SKM-1 (cell line): ENCODE data around the gene SLC35E3.
"Not testable (repeated sequence)": the region's sequence is repeated elsewhere in the genome, so short reads cannot be mapped to it uniquely, and the experiment has no call there.

Source experiments
- DNase-seq: peaks from one replicate; lab custom pipeline; 2025; ENCODE audit not compliant: unreplicated experiment; lab: John Stamatoyannopoulos, UW

The SLC35E3 gene

DNA sequence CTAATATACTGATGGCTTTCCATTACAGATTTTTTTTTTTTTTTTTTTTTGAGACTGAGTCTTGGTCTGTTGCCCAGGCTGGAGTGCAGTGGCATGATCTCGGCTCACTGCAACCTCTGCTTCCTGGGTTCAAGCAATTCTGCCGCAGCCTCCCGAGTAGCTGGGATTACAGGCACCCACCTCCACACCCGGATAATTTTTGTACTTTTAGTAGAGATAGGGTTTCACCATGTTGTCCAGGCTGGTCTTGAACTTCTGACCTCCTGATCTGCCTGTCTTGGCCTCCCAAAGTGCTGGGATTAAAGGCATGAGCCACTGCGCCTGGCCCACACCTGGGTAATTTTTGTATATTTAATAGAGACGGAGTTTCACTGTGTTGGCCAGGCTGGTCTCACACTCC is 65.6 kb downstream of the SLC35E3 start:
- DNase-seq = not testable (repeated sequence)

DNA sequence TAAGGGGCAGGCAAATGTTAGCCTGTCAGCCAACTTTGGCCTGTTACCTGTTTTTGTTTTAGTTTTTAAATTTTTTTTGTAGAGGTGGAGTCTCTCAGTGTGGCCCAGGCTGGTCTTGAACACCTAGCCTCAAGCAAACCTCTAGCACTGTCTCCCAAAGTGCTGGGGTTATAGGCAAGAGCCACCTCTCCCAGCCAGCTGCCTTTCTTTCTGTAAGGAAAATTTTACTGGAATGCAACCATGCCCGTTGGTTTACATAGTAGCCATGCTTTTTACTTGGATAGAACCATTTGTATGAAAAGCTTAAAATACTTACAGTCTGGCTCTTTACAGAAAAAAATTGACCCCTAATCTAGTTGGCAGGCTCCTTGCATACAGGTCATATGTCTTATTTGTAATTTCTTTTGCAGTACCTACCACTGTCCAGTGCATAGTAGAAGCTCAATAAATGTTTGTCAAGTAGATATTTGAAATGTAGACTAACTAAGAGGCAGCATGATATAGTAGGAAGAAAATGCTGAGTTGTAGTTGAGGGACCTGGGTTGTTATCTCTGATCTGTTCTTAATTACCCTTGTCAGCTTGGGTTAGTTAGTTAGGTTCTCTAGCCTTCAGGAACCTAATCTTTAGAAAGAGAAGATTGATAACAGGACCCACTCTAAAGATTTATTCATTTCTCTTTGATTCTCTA is 66.7 kb downstream of the SLC35E3 start:
- no peak for DNase-seq

DNA sequence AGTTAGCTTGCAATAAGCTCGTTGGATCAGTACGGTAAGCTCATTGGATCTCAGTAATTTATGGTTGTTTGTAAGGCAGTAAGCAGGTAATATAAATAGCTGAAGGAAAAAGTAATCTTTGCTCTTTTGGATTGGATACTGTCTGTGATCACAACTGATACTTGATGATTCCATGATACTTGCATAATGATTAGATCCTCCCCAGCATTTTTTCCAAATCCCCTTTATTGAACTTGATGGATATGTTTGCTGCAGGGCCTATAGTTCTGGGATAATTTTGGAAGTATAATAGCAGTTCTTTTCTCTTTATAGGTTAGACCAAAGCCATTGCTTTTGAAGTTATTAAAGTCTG is 67.2 kb downstream of the SLC35E3 start:
- DNase-seq = no peak

GRCh38 chr12:68814490-68815231 is 68.7 kb downstream of the SLC35E3 start:
- no peak for DNase-seq

DNA sequence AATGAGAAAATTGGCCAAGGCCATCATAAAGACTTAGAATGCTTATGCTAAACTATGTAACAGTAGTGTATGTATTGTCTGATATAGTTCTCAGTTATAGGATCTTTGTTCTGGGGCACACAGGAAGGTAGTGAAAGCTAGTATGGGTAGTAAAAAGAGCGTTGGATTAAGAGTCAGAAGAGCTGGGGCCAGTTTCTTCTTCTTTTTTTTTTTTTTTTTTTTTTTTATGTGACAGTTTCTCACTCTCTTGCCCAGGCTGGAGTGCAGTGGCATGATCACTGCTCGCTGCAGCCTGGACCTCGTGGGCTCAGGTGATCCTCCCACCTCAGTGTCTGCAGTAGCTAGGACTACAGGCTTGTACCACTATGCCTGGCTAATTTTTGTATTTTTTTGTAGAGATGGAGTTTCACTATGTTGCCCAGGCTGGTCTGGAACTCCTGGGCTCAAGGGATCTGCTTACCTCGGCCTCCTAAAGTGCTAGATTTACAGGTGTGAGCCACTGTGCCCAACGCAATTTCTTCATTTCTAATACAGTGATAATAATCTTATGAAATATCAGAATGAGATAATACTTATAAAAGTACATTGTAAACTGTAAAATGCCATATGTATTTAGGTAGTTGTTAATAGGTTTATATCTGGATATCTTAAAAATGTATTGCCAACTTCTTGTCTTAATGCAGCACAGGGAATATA is 69.4 kb downstream of the SLC35E3 start:
- DNase-seq = no peak

DNA sequence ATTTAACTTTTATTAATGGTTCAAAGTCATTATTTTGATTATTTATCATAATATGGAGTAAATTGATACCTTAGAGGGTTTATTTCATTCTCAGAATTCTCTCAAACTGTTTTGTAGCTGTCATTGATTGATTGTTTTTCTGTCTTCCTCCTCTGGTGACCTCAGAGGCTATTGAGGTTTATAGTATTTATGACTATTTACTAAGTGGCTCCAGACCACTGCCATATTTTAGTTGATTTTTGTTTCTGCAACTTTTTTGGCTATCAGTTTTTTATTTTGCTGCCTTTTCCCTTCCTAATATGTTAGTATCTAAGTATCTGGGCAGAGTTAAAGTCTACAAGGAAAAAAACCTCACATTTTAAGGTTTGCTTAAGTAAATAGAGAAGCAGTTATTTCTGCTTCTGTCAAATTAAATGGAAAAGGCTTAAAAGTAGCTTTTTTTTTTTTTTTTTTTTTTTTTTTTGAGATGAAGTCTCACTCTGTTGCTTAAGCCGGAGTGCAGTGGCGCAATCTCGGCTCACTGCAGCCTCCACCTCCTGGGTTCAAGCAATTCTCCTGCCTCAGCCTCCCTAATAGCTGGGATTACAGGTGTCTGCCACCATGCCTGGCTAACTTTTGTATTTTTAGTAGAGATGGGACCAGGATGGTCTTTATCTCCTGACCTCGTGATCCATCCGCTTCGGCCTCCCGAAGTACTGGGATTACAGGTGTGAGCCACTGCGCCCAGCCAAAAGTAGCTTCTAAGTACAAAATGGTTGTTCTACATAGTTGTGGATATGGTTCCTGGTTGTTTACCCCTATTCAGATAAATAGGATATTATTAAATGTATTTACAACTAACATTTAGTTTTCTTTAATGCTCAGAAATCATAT is 70.2 kb downstream of the SLC35E3 start:
- no peak for DNase-seq

- not testable (repeated sequence) for DNase-seq
Measured at GRCh38 chr12:68819481-68819880, 73.5 kb downstream of the SLC35E3 start.

DNA sequence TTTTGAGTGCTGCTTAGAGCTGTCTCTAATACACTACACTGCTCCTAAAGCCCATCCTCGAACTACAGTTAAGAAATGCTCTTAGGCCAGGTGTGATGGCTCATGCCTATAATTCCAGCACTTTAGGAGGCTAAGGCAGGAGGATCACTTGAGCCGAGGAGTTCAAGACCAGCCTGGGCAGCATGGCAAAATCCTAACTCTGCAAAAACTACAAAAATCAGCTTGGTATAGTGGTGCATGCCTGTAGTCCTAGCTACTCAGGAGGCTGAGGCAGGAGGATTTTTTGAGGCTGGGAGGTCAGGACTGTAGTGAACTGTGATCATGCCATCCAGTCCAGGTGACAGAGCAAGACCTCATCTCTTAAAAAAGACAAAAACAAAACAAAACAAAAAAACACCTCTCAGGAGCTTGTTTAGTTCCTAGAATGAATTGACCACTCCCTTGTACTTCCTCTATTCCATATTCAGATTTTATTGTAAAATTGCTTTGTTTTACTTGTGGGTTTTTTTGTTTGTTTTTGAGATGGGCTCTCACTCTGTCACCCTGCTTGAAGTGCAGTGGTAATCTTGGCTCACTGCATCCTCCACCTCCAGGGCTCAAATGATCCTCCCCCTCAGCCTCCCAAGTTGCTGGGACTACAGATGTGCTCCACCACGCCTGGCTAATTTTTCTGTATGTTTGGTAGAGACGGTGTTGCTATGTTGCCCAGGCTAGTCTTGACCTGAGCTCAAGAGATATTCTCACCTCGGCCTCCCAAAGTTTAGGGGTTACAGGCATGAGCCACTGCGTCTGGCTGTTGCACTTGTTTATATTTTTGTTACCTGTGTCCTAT is 75.6 kb downstream of the SLC35E3 start:
- no peak for DNase-seq

GRCh38 chr12:68823696-68824095 is 77.7 kb downstream of the SLC35E3 start:
- DNase-seq = no peak

DNA sequence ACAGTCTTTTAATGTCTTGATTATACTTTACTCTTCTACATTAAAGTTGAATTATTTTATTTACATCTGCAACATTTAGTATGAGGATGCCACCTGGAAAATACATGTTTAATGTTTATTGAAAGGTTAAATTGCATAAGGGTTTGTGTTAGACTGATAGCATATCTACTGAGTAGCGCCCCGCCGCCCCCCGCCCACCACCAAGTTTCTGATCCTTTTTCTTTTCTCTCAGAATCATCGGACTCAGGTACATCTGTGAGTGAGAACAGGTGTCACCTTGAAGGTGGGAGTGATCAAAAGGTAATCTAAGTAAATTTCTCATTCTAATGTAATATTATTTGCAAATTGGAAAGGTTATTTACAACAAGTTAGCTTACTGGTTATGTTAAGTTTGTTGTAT is 78.2 kb downstream of the SLC35E3 start:
- DNase-seq = no peak

- no peak for DNase-seq
Measured at GRCh38 chr12:68824597-68825250, 78.7 kb downstream of the SLC35E3 start.

DNA sequence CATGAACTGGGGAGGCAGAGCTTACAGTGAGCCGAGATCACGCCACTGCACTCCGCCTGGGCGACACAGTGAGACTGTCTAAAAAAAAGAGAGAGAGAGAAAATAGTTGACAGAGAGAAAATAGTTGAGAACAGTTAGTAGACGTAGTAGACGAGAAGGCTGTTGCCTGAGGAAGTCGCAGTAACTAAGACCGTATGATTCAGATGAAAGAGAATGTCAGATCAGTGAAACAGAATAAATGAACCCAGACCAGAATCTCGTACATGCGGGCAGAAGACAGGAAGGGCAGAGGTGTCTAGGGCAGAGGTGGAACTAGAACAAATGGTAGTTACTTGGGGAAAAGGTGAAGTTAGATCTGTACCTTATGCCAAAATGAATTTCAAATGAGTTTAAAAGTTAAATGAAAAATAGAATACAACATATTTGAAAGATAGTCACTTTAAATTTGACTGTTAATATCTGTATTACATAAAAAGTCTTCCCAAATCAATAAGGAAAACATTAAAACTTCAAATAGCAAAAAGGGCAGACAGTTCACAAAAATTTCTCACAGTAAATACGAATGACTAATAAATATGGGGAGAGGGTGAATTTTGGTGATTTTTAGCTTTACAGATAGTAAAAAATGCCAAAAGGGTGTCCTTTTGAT is 79.7 kb downstream of the SLC35E3 start:
- no peak for DNase-seq

GRCh38 chr12:68827895-68828671 is 82.1 kb downstream of the SLC35E3 start:
- DNase-seq = no peak

- no peak for DNase-seq
Measured at GRCh38 chr12:68828672-68829068, 82.7 kb downstream of the SLC35E3 start.
